ENCODE measurements around the gene FBP2. TPM values are rescaled to one million over a fixed set of nuclear protein-coding genes. Genes with fewer than 3 reads are reported as not detected.

FBP2 gene
- polyA plus RNA-seq, result not detected in 3 replicates
- not detected for polyA plus RNA-seq (2011; ENCODE audit: low read depth)
- not detected in 2 replicates for polyA plus RNA-seq (2011; cell fraction: cytosol; rRNA removed)
- not detected in 2 replicates for polyA plus RNA-seq (2011; cell fraction: nucleus; rRNA removed)
- not detected in 2 replicates for polyA plus RNA-seq (2012; ENCODE audit: low replicate concordance)
- polyA minus RNA-seq, result not detected in 3 replicates
- not detected for polyA minus RNA-seq (2011; cell fraction: cytosol; rRNA and poly(A)+ RNA removed)
- polyA minus RNA-seq (2011; cell fraction: nucleus; rRNA and poly(A)+ RNA removed), result not detected in 2 replicates

- FAIRE-seq (no peak), DNase-seq (ENCODE audit: low read depth, low spot score) (no peak)
- H3K9me1 ChIP-seq (ENCODE audit: control insufficient read depth, extremely low read depth, insufficient read depth, low read length), result no peaks in the 10 kb centered on the region
- peaks cover 6% of the 10 kb centered on the region for H3K27me3 ChIP-seq (ENCODE audit: control insufficient read depth, extremely low read depth, insufficient read depth, low read length)
- TF ChIP-seq EZH2 (IDR thresholded peaks at IDR 0.05; ENCODE audit: low read length), result no peak
- TF ChIP-seq, protein P1, sequence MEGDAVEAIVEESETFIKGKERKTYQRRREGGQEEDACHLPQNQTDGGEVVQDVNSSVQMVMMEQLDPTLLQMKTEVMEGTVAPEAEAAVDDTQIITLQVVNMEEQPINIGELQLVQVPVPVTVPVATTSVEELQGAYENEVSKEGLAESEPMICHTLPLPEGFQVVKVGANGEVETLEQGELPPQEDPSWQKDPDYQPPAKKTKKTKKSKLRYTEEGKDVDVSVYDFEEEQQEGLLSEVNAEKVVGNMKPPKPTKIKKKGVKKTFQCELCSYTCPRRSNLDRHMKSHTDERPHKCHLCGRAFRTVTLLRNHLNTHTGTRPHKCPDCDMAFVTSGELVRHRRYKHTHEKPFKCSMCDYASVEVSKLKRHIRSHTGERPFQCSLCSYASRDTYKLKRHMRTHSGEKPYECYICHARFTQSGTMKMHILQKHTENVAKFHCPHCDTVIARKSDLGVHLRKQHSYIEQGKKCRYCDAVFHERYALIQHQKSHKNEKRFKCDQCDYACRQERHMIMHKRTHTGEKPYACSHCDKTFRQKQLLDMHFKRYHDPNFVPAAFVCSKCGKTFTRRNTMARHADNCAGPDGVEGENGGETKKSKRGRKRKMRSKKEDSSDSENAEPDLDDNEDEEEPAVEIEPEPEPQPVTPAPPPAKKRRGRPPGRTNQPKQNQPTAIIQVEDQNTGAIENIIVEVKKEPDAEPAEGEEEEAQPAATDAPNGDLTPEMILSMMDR (optimal IDR thresholded peaks at IDR 0.05 in 1 of 3, IDR thresholded peaks at IDR 0.05 in 1 of 3, conservative IDR thresholded peaks at IDR 0.05 in 1 of 3; ENCODE audit: extremely low read depth in 1 of 3, insufficient read depth in 2 of 3, low read length in 3 of 3), result no peak
- H3K79me2 ChIP-seq (ENCODE audit: control insufficient read depth, insufficient read depth, low read length), result no peaks in the 10 kb centered on the region
- no peaks in the 10 kb centered on the region for H4K20me1 ChIP-seq (ENCODE audit: control insufficient read depth, extremely low read depth, insufficient read depth, low read length)
- no peak within 1 kb of the TSS for H3K4me2 ChIP-seq (ENCODE audit: control insufficient read depth, extremely low read depth, insufficient read depth, low read depth, low read length)
- H3K9ac ChIP-seq (ENCODE audit: control insufficient read depth, extremely low read depth, insufficient read depth, low read length), result no peak within 1 kb of the TSS
- no peak within 1 kb of the TSS for H3K27ac ChIP-seq (ENCODE audit: control insufficient read depth, insufficient read depth, low read length)
- no peaks in the 10 kb centered on the region for H3K9me3 ChIP-seq (ENCODE audit: control insufficient read depth, low read depth, low read length)
- H2AFZ ChIP-seq (ENCODE audit: control insufficient read depth, low read length), result no peak within 1 kb of the TSS
- H3K4me3 ChIP-seq (ENCODE audit: control insufficient read depth in 2 of 3, extremely low read depth in 1 of 3, insufficient read depth in 2 of 3, low read depth in 1 of 3, low read length in 3 of 3), result no peak within 1 kb of the TSS
- dilution Hi-C loops (cut with MboI; ENCODE audit: extremely low pct_ligation_motif_present, low sequenced_read_pairs), result no loop called here
- H3K4me1 ChIP-seq (ENCODE audit: control insufficient read depth, extremely low read depth, insufficient read depth, low read length), result no peaks in the 10 kb centered on the region
- H3K36me3 ChIP-seq (ENCODE audit: control insufficient read depth in 2 of 2, extremely low read depth in 1 of 2, insufficient read depth in 2 of 2, low read length in 2 of 2), result no peaks in the 10 kb centered on the region
These were observed at the start of gene FBP2 for GRCh38 chr9:94593459-94594345. FBP2 (minus strand) TSS chr9:94593824; CDS start chr9:94593726, 98 bp downstream.

DNA sequence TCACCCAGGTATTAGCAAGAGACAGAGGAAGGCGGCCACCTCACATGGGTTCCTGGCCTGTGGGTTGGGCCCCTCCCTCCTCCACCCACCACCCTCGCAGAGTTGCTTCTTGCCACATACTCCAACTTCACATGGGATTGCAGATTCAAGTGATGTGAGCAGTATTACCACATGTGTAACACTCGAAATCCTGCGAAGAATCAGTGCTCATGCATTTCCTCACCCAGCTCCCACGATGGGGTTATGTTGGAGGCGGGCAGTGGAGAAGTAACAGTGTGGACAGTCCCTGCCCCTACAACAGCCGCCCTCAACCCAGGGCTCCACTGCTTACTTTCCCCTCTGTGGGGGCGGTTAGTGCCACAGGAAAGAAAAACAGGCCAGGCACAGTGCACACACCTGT lies 49.6 kb upstream of the FBP2 start:
- no peaks in the 10 kb centered on the region for H3K9me3 ChIP-seq (ENCODE audit: control insufficient read depth, low read depth, low read length)
- H3K4me2 ChIP-seq (ENCODE audit: control insufficient read depth, extremely low read depth, insufficient read depth, low read depth, low read length), result no peak overlapping the region
- H3K79me2 ChIP-seq (ENCODE audit: control insufficient read depth, insufficient read depth, low read length), result no peaks in the 10 kb centered on the region
- H3K36me3 ChIP-seq (ENCODE audit: control insufficient read depth in 2 of 2, extremely low read depth in 1 of 2, insufficient read depth in 2 of 2, low read length in 2 of 2), result no peaks in the 10 kb centered on the region
- no peak overlapping the region for H3K4me3 ChIP-seq (ENCODE audit: control insufficient read depth in 2 of 3, extremely low read depth in 1 of 3, insufficient read depth in 2 of 3, low read depth in 1 of 3, low read length in 3 of 3)
- DNase-seq (ENCODE audit: low read depth, low spot score) (no peak), FAIRE-seq (no peak)
- H3K4me1 ChIP-seq (ENCODE audit: control insufficient read depth, extremely low read depth, insufficient read depth, low read length), result peaks cover 10% of the 10 kb centered on the region
- H2AFZ ChIP-seq (ENCODE audit: control insufficient read depth, low read length), result no peak overlapping the region
- TF ChIP-seq EZH2 (IDR thresholded peaks at IDR 0.05; ENCODE audit: low read length), result no peak
- TF ChIP-seq, protein P1 (optimal IDR thresholded peaks at IDR 0.05 in 1 of 3, IDR thresholded peaks at IDR 0.05 in 1 of 3, conservative IDR thresholded peaks at IDR 0.05 in 1 of 3; ENCODE audit: extremely low read depth in 1 of 3, insufficient read depth in 2 of 3, low read length in 3 of 3), result no peak
- H3K27ac ChIP-seq (ENCODE audit: control insufficient read depth, insufficient read depth, low read length), result no peak overlapping the region
- dilution Hi-C loops (cut with MboI; ENCODE audit: extremely low pct_ligation_motif_present, low sequenced_read_pairs), result no loop called here
- H3K27me3 ChIP-seq (ENCODE audit: control insufficient read depth, extremely low read depth, insufficient read depth, low read length), result peaks cover 20% of the 10 kb centered on the region
- H3K9ac ChIP-seq (ENCODE audit: control insufficient read depth, extremely low read depth, insufficient read depth, low read length), result no peak overlapping the region
- no peaks in the 10 kb centered on the region for H3K9me1 ChIP-seq (ENCODE audit: control insufficient read depth, extremely low read depth, insufficient read depth, low read length)
- no peaks in the 10 kb centered on the region for H4K20me1 ChIP-seq (ENCODE audit: control insufficient read depth, extremely low read depth, insufficient read depth, low read length)
